ENCODE measurements around the gene UCK1. TPM values are rescaled to one million over a fixed set of nuclear protein-coding genes. Genes with fewer than 3 reads are reported as not detected.

UCK1 gene
- total and polyA plus RNA-seq, 8 donors: 24.2 to 33.9 (median 29.0) TPM

GRCh38 chr9:131511416-131511815 lies 19.6 kb downstream of the UCK1 start:
- TF ChIP-seq, protein P1, sequence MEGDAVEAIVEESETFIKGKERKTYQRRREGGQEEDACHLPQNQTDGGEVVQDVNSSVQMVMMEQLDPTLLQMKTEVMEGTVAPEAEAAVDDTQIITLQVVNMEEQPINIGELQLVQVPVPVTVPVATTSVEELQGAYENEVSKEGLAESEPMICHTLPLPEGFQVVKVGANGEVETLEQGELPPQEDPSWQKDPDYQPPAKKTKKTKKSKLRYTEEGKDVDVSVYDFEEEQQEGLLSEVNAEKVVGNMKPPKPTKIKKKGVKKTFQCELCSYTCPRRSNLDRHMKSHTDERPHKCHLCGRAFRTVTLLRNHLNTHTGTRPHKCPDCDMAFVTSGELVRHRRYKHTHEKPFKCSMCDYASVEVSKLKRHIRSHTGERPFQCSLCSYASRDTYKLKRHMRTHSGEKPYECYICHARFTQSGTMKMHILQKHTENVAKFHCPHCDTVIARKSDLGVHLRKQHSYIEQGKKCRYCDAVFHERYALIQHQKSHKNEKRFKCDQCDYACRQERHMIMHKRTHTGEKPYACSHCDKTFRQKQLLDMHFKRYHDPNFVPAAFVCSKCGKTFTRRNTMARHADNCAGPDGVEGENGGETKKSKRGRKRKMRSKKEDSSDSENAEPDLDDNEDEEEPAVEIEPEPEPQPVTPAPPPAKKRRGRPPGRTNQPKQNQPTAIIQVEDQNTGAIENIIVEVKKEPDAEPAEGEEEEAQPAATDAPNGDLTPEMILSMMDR (IDR thresholded peaks at IDR 0.05): no peak
- H3K27ac ChIP-seq: no peak overlapping the region
- peaks cover 0 to 73% of the 10 kb centered on the region in 2 donors for H3K36me3 ChIP-seq
- H3K4me1 ChIP-seq: no peaks in the 10 kb centered on the region
- ATAC-seq: no peak
- H3K27me3 ChIP-seq: no peaks in the 10 kb centered on the region
- DNase-seq: no peak
- intact Hi-C loops (cut with DNase I): no loop called here
- no peak overlapping the region for H3K4me3 ChIP-seq
- H3K9me3 ChIP-seq: peaks cover 0 to 8% of the 10 kb centered on the region in 2 donors

DNA sequence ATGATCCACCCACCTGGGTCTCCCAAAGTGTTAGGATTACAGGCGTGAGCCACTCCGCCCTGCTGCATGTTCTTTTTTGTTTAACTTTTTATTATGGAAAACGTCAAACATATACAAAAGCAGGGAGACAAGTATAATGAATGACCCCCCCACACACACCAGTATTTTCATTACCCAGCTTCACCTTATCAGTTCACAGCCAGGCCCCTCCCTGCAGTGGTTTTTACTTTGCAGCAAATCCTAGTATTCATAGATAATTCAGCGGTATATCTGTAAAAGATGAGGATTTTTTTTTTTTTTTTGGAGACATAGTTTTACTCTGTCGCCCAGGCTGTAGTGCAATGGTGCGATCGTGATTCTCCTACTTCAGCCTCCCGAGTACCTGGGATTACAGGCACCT lies 26.1 kb downstream of the UCK1 start:
- peaks cover 16 to 29% of the 10 kb centered on the region in 2 donors for H3K4me1 ChIP-seq
- H3K36me3 ChIP-seq: peaks cover 0 to 23% of the 10 kb centered on the region in 2 donors
- no peak for ATAC-seq
- no peak overlapping the region for H3K27ac ChIP-seq
- TF ChIP-seq, protein P1 (IDR thresholded peaks at IDR 0.05): no peak
- H3K9me3 ChIP-seq: no peaks in the 10 kb centered on the region
- intact Hi-C loops (cut with DNase I): no loop called here
- H3K27me3 ChIP-seq: peaks cover 0 to 10% of the 10 kb centered on the region in 2 donors
- no peak overlapping the region for H3K4me3 ChIP-seq
- no peak for DNase-seq

GRCh38 chr9:131503626-131504465 lies 27.2 kb downstream of the UCK1 start:
- Histone ChIP-seq H3K9me3 (no peaks in the 10 kb centered on the region), H3K36me3 (peaks cover 0 to 25% of the 10 kb centered on the region in 2 donors), H3K27me3 (peaks cover 0 to 10% of the 10 kb centered on the region in 2 donors), H3K4me1 (peaks cover 16 to 29% of the 10 kb centered on the region in 2 donors), H3K27ac (no peak overlapping the region), H3K4me3 (peak overlapping the region; percentile 79 to 99)
- DNase-seq (no peak), ATAC-seq (peak; percentile 3)
- TF ChIP-seq, protein P1 (IDR thresholded peaks at IDR 0.05): no peak
- intact Hi-C loops (cut with DNase I): no loop called here

DNA sequence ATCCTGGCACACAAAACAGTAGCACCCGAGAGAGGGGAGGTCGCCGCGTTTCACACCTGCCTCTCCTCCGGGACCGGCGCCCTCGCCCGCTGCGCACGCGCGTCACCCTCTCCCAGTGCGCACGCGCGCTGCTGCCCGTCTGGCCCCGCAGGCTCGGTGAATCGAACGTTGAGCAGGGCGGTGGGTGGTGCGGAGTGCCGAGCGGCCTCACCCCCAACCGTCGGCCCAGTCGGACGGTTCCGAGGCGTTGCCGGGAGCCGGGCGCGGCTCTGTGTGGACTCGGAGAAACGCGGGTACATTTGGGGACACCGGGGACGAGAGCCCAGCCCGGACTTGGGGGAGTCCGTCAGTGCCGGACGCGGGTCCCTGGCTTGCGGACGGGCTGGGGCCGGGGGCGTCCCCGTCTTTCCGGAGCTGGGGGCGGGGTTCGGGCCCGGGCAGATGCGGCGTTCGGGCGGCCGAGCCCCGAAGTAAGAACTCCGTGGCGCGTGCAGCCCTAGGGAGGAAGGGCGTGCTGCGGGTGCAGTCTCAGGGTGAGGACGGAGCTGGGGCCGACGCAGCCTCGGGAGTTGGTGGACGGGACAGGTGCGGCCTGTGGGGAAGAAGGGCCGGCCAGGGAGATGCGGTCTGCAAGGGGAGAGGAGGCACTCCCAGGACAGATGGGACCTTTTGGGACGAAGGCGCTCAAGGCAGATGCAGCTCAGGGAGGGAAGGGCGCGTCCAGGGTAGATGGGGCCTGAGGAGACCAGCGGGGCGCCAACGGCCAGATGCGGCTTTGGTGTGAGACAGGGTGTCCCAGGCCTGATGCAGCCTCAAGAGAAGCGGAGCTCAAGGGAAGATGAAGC lies 28.1 kb downstream of the UCK1 start, which contains the start of gene POMT1:
Gene POMT1 (plus strand): TSS at position 138 of the 845 bp plus-strand sequence. CDS start 1,301 bp downstream, outside the sequence.
- DNase-seq: peak; percentile 81 to 97 (median 89)

More for the DNA sequence above, 28.1 kb downstream of the UCK1 start, which contains the start of gene POMT1:
- peak within 1 kb of the TSS in 1 of 2 donors; percentile 56 for H3K27ac ChIP-seq
- peaks cover 0 to 10% of the 10 kb centered on the region in 2 donors for H3K27me3 ChIP-seq
- intact Hi-C loops (cut with DNase I): no loop called here
- H3K36me3 ChIP-seq: peaks cover 0 to 33% of the 10 kb centered on the region in 2 donors
- H3K4me1 ChIP-seq: peaks cover 16 to 29% of the 10 kb centered on the region in 2 donors
- TF ChIP-seq, protein P1 (IDR thresholded peaks at IDR 0.05): no peak
- ATAC-seq: peak; percentile 95
- H3K4me3 ChIP-seq: peak within 1 kb of the TSS; percentile 79 to 99
- no peaks in the 10 kb centered on the region for H3K9me3 ChIP-seq
